HG02763 (cell line): Measurements from ENCODE around the gene CLDN9.
"Not testable (repeated sequence)": the region's sequence is repeated elsewhere in the genome, so short reads cannot be mapped to it uniquely, and the experiment has no call there.

Experiments used
- ATAC-seq: cut with Tn5 transposase; IDR thresholded peaks from one replicate; pipeline ENCODE4 v1.9.1; 2021; ENCODE audit warnings: mild to moderate bottlenecking, moderate library complexity; ENCODE audit not compliant: unreplicated experiment

Gene CLDN9

GRCh38 chr16:3052571-3053329 is 40.0 kb downstream of the CLDN9 start:
- ATAC-seq = not testable (repeated sequence)

- not testable (repeated sequence) for ATAC-seq
Measured at GRCh38 chr16:3053330-3053710, 40.6 kb downstream of the CLDN9 start.

GRCh38 chr16:3054965-3055733 is 42.4 kb downstream of the CLDN9 start:
- ATAC-seq = no peak

- ATAC-seq = not testable (repeated sequence)
Measured at GRCh38 chr16:3055734-3056115, 43.0 kb downstream of the CLDN9 start.

- ATAC-seq = no peak
Measured at GRCh38 chr16:3056336-3057180, 43.8 kb downstream of the CLDN9 start.

GRCh38 chr16:3057181-3058138 is 44.7 kb downstream of the CLDN9 start:
- ATAC-seq = no peak

- ATAC-seq = peak; percentile 16
Measured at GRCh38 chr16:3058139-3059030, 45.7 kb downstream of the CLDN9 start.

- ATAC-seq = peak; percentile 71
Measured at GRCh38 chr16:3059041-3059722, 46.5 kb downstream of the CLDN9 start.

- ATAC-seq = no peak
Measured at GRCh38 chr16:3059723-3060242, 47.1 kb downstream of the CLDN9 start.

GRCh38 chr16:3060339-3061127 is 47.8 kb downstream of the CLDN9 start:
- no peak for ATAC-seq

- ATAC-seq = no peak
Measured at GRCh38 chr16:3062553-3062952, 49.8 kb downstream of the CLDN9 start.

GRCh38 chr16:3063625-3064386 is 51.1 kb downstream of the CLDN9 start:
- no peak for ATAC-seq
